HL-60 (cell line): ENCODE data around the gene PECR.

ENCODE experiments used
- CTCF ChIP-seq: IDR thresholded peaks from one replicate; pipeline ENCODE4 v1.5.1; 2011; ENCODE audit warnings: low read length, control low read depth, inconsistent platforms; ENCODE audit not compliant: insufficient read depth
- GABPA ChIP-seq: IDR thresholded peaks from 2 replicates; pipeline ENCODE4 v1.6.1; 2012; ENCODE audit warnings: low read depth
- POLR2AphosphoS5 ChIP-seq: IDR thresholded peaks from 2 replicates; pipeline ENCODE4 v1.6.1; 2012; ENCODE audit warnings: low read depth
- SPI1 ChIP-seq: IDR thresholded peaks from 2 replicates; pipeline ENCODE4 v1.6.1; 2012; ENCODE audit warnings: low read depth, mild to moderate bottlenecking, borderline replicate concordance
- TF ChIP-seq, protein P1 (sequence below): IDR thresholded peaks from 2 replicates; pipeline ENCODE4 v1.6.1; 2012; ENCODE audit warnings: low read depth; ENCODE audit not compliant: insufficient replicate concordance

- no peak for TF ChIP-seq CTCF
- no peak for TF ChIP-seq POLR2AphosphoS5
- TF ChIP-seq GABPA = no peak
- TF ChIP-seq, protein P1, sequence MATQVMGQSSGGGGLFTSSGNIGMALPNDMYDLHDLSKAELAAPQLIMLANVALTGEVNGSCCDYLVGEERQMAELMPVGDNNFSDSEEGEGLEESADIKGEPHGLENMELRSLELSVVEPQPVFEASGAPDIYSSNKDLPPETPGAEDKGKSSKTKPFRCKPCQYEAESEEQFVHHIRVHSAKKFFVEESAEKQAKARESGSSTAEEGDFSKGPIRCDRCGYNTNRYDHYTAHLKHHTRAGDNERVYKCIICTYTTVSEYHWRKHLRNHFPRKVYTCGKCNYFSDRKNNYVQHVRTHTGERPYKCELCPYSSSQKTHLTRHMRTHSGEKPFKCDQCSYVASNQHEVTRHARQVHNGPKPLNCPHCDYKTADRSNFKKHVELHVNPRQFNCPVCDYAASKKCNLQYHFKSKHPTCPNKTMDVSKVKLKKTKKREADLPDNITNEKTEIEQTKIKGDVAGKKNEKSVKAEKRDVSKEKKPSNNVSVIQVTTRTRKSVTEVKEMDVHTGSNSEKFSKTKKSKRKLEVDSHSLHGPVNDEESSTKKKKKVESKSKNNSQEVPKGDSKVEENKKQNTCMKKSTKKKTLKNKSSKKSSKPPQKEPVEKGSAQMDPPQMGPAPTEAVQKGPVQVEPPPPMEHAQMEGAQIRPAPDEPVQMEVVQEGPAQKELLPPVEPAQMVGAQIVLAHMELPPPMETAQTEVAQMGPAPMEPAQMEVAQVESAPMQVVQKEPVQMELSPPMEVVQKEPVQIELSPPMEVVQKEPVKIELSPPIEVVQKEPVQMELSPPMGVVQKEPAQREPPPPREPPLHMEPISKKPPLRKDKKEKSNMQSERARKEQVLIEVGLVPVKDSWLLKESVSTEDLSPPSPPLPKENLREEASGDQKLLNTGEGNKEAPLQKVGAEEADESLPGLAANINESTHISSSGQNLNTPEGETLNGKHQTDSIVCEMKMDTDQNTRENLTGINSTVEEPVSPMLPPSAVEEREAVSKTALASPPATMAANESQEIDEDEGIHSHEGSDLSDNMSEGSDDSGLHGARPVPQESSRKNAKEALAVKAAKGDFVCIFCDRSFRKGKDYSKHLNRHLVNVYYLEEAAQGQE = peak; percentile 75
- TF ChIP-seq SPI1 = peak; percentile 22; the same call in 1 of the 2 replicates
Measured at GRCh38 chr2:216082805-216083204, 1.2 kb upstream of the PECR start.
